GM19438 (cell line): ENCODE results near the gene NDUFA13.
"Not testable (repeated sequence)": the region's sequence is repeated elsewhere in the genome, so short reads cannot be mapped to it uniquely, and the experiment has no call there.

Source experiments
- ATAC-seq: cut with Tn5 transposase; IDR thresholded peaks from one replicate; pipeline ENCODE4 v1.9.1; 2021; ENCODE audit warnings: low read depth; ENCODE audit not compliant: unreplicated experiment

Gene NDUFA13

DNA sequence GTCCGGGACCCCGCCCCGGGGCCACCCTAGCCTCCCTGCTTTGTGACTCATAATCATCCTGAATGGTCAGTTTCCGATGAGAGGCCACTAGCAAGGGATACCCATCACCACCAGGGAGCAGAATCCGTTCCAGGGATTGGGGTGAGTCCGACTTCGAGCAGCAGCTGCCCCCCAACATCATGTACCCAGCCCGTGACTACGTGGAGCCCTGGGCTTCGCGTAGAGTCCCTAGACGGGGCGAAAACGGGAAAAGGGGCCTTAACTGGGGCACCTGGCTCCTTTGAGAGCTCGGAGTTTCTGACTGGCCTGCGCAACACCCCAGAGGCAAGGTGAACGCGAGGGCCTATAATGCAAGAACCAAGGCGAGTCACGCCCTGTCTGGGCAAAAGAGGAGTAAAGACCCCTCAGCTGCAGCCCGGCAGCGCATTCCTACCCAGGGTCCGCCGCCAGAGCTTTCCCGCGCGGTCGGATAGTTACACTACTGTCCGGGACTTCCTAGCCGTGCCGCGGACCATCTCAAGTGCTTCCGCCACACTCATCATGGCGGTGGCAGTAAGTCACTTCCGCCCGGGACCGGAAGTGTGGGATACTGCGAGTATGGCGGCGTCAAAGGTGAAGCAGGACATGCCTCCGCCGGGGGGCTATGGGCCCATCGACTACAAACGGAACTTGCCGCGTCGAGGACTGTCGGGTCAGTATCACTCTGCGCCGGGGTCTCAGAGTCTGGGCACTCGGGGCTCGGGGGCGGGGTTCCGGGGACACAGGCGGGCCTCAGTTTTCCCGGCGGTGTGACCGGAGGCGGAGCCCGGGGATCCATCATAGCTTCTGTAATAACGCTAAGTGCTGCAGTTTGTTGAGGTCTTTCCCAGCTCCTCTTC is at the start of gene NDUFA13:
NDUFA13 (plus strand) TSS at position 584 of the 878 bp plus-strand sequence; CDS start at position 598, 14 bp downstream.
- ATAC-seq: peak; percentile 78

DNA sequence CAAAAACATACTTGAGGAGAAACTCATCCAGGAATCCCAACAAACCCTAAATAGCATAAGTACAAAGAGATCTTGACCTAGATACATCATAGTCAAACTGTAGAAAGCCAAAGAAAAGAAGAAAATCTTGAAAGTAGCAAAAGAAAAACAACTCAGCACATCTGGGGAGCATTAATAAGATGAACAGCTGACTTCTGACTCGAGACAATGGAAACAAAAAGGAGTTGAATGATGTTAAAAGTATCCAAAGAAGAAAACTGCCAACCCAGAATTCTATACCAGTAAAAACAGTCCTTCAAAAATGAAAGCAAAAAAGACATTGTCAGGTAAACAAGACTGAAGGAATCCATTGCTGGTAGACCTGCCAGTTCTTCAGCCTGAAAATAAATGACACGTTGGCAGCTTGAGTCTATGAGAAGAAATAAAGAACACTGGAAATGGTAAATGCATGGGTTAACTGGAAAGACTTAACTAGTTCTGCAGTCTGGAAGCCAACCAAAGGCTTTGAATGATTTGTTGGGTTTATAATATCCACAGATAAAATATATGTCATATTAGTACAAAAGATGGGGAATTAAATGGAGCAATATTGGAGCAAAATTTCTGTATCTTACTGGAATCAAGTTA is 47.5 kb upstream of the NDUFA13 start:
- ATAC-seq: no peak

DNA sequence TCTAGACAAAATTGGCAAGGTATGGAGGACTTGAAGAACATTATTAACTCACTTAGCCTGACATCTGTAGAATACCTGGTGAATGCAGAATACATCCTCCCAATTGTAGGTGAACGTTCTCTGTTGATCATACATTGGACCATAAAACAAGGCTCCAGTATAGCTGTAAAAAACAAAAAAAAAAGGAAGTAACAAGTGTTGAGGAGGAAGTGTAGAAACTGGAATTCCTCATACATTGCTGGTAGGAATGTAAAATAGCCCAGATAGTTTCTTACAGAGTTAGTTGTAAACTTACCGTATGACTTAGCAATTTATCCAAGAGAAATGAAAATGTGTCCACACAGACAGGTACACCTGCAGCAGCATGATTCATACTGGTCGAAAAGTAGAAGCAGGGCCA is 45.4 kb upstream of the NDUFA13 start:
- no peak for ATAC-seq

DNA sequence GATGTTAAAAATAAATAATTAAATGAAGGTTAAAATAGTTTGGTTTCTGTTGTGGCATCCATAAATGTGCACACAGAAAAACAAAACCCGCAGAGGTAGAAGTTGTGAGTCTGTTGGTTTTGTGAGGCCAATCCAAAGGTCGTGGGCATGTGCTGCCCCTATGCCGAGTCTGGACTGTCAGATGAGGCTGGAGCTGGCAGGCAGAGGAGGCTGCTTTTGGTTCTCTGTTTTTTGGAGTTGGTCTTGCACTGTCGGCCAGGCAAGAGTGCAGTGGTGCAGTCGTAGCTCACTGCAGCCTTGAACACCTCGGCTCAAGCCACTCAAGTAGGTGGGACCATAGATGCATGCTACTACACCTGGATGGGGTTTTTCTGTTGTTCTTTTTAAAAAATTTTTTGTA is 44.3 kb upstream of the NDUFA13 start:
- ATAC-seq: no peak

DNA sequence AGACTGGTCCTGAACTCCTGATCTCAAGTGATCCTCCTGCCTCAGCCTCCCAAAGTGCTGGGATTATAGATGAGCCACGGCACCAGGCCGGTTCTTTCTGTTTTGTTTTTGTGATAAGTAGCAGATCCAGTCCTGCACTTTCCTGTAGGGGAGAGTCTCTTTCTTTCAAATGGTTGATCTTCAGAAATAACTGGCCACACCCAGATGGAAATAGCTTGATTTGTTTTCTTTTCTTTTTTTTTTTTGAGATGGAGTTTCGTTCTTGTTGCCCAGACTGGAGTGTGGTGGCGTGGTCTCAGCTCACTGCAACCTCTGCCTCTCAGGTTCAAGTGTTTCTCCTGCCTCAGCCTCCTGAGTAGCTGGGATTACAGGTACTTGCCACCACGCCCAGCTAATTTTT is 43.9 kb upstream of the NDUFA13 start:
- not testable (repeated sequence) for ATAC-seq

DNA sequence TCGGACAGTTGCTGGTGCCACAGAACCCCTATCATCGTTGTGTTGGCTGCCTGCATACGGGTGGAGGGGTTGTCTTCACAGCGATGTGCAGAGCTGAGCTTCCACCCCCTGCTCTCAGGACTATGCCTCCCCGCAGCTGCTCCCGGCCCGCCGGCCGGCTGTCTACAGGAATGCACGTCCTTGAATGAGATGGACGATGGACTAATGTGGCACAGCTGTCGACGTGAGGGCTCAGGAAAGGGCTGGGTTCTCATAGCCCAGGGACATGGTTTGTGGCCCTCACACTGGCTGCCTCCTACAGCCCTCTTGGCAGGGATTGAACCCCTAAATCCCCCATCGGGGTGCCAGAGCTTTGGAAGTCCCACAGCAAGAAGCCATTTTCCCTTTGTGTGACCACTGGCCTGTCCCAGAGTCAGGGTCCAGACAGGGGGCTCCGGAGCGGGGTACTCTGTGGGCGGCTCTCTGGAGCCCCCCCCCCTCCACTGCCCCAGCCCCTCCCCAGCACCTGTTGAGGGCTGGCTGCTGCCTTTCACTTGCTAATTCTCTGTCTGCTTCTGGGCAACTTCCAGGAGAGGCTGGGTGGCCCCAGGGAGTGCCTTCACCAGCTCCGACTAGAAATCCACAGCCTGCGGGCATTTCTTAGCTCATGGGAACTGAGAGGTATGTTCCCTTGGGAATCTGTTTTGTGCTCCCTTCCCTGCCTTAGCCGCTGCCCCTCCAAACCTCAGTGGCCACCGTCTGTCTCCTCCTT is 40.8 kb upstream of the NDUFA13 start:
- ATAC-seq: no peak

DNA sequence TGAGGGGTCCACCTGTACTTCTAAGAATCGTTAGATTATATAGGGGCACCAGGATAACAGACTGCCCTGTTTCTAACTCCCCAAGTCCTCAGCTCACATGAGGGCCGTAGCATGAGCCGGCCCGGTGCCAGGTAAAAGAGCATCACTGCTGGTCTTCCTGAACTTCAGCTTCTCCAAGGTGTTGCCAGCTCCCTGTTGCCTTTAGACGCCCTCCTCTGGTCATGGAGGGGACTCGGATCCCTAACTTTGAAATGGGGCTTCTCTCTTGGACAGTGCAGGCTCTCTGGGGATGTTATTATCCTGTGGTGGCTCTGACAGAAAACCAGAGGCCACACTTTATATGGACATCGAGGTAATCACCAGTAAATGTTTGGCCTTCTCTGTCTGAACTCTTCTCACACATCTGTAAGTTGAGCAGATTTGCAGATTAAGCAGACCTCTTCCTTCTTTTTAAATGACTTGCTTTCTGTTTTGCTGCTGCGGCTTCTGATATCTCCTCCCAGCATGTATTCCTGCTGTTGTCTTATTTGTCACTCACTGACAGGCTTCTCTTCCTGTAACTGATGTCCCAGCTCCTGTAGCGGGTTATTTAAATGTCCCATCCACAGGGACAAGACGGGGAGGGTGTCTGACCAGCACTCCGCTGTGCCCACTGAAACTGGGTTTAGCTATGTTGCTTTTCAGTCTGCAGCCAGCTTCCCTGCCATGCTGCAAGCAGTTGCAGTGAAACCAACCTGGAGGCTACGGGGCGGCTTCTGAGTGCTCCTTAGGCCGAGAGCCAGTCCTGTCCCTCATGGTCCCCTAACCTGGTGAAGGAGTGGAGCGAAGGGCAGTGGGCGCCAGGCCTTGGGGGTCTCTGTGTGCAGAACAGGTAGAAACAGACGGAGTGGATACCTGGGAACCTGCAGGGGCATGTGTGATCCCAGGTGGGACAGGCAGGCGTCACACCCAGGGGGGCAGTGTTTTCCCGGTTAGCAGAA is 39.9 kb upstream of the NDUFA13 start:
- ATAC-seq: no peak

DNA sequence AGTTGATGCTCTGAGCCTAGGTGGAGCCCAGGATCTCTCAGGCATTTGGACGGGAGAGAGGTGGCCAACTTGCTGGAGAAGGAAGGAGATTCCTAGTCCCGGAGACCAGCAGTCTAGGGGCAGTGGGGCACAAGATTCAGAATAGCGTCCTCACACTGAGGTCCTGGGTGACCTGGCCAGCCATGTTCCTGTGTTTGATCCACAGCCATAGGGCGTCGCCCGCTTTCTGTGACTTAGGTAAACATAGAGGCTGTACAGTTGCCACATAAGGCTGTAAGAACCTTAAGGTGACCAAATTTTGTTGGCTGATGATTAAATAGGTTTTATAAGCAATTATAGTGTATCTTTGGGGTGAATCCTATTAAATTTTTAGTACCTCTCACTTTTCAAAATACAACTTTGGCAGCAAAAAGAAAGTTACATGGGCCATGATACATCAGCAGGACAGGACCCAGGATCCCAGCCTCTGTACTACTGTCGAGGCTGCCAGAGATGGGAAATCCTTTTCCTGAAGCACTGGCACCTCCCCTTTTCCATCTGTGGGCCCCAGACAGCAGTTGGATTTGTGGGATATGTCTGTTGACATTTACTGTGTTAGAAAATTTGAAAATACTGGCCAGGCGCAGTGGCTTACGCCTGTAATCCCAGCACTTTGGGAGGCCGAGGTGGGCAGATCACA is 38.2 kb upstream of the NDUFA13 start:
- ATAC-seq: no peak

DNA sequence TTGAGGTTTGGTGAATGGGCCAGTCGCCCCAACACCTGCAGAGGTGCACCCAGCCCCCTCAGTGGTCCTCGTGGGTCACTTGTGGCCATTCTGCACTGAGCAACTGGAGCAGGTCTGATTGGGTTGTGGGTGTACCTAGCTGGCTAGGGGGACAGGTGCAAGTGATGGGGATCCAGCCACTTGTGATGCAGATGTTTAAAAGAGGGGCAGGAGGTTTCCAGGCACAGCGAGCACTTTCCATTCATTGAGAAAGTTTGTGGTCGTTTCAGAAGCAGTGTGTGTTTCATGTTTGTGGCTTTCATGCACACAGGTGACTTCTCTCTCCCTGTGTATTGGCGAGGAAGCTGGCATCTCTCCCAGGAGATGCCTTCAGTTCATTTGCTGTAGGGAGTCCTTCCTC is 35.3 kb upstream of the NDUFA13 start:
- ATAC-seq: no peak

DNA sequence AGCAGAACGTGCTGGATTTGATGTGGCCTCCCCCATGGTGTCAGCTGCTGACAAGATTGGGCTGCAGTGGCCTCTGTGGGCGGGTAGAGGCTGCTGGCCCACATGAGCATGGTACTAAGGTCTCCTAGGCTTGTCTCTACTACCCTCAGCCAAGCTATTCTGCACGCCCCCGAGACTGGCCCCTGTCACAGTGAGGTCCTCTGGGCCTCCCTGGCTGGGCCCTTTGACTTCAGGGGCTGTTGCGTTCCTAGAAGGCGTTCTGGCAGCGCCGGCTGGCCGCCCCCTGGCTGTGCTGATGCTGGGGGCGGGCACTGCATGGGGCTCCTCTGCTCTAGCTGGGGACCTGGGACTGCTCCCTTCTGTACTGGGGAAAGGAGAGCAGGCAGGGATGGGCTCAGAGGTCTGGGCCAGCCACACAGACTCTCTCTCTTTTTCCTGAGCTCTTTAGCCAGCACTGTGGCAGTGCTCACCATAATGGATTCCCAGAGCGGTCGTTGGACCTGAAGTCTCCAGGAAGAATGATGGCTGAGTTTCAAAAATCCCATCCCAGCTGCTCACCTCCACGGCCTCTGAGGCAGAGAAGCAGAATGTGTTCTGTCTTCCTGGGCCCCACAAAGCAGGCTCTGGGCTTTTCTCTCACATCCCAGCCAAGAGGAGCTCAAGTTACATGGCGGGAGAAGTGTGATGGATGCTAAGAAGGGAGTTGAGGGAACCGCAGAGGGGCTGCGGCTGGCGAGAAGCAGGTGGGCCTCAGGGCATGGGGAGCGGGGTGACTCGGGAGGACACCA is 33.0 kb upstream of the NDUFA13 start:
- ATAC-seq: no peak

DNA sequence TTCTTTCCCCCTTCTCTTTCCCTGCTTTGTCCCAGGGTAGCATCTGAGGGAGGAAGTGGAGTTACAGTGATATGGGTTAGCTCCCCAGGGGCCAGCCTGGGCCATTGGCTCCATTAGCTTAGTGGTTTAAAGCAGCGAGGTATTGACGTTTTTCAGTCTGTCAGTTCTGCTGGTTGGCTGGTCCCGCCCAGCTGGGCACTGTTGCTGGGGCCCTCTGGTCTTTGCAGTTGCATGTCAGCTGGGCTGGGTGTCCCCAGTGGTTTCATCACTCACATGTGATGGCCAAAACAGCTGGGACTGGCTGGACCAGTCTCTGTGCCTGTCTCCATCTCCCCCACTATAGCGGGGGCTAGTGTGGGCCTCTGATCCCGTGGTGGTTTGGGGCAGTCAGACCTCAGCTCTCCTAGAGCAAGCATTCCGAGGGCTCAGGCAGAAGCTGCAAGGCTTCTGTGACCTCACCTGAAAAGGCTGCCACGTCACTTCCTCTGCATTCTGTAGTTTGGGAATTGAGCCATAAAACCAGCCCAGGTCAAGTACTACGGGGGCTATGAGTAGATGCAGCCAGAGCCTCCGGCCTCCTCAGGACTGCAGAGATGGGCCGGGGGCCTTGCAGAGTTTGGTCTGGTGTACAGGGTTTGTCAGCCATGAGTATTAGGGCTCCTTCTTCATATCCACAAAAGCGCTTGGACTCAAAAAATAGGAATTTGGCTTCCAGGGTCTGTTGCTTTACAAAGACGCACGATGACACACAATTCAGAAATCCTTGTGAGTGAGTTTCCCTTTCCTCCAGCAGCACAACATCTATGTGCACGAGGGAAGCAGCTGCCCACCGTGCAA is 30.6 kb upstream of the NDUFA13 start:
- no peak for ATAC-seq

DNA sequence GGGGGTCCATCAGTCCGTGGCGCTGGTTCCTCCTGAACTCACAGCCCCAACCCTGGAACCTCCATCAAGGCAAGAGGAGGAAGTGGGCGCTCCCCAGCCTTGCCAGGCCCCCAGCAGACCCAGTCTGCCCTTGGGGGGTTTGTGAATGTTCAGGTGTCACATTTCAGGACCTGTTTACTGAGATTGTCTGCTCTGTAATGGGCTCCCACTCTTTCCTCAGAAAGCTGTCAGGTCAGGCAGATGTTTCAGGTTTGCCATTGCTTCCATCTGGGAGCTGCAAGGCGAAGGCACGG is 30.1 kb upstream of the NDUFA13 start:
- ATAC-seq: no peak

DNA sequence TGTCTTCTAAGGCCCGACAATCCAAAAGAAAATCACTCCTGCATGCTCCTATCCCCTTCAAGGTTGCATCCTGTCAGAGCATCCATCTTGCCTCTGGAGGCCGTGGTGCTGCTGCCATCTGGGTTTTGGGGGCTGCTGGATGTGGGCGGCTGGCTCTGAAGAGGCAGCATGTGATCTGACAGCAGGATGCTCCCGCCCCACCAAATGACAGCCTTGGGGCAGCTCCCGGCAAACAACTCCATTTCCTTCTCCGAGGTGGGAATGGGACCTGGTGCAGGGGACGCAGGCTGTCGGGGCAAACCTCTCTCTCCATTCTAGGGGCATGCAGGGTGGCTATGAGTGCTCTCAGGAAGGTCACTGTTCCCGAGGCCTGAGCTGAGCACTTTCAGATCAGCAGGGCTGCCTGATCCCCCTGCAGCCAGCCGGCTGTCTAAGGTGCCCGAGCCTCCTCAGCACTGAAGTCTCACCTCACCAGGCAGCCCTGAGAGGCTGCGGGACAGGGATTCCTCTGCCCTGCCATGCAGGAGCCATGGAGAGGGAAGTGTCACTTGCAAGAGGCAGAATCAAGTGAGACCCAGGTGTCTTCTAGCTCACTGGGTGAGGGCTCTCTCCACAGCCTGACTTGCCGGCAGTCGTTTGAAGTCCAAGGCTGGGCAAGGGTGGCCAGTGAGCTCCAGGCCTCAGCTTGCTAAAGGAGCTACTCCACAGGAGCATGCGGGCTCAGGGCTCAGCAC is 29.5 kb upstream of the NDUFA13 start:
- no peak for ATAC-seq

DNA sequence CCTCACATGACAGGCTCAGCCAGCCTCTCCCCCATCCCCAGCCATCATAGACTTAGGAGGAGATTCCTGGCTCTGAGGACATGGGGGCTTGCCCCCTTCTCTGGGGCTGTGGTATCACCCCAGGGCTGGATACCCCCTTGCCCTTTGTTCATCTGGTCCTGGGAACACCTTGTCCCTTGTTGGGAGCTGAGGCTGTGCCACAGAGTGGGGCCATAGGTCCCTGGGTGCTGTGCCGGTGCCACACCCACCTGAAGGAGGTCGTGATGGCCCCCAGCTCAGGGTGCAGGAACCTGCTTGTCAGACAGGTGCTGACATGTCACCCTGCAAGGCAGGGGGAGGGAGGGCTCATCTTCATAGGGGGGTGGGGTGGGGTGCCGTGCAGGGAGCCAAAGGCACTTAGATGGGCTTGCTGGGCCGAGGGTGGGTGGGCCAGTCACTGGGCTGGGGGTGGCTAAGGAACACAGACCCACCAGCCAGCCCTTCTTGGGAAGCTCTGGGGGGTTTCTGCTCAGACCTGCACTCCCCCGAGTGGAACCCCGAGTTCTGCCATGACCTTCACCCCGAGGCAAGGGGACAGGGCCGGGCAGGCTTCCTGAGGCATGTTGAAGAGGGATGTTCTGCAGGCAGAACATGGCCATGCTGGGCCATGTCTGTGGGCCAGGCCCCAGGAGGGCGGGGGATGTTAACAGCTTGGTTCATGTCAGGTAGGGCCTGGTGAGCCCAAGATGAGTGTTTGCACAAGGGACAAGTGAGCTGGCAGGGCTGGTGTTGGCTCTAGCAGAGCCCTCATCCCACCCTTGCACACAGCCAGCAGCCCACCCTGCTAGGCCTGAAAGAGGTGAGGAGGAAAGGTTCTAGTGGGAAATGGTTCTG is 28.7 kb upstream of the NDUFA13 start:
- no peak for ATAC-seq

DNA sequence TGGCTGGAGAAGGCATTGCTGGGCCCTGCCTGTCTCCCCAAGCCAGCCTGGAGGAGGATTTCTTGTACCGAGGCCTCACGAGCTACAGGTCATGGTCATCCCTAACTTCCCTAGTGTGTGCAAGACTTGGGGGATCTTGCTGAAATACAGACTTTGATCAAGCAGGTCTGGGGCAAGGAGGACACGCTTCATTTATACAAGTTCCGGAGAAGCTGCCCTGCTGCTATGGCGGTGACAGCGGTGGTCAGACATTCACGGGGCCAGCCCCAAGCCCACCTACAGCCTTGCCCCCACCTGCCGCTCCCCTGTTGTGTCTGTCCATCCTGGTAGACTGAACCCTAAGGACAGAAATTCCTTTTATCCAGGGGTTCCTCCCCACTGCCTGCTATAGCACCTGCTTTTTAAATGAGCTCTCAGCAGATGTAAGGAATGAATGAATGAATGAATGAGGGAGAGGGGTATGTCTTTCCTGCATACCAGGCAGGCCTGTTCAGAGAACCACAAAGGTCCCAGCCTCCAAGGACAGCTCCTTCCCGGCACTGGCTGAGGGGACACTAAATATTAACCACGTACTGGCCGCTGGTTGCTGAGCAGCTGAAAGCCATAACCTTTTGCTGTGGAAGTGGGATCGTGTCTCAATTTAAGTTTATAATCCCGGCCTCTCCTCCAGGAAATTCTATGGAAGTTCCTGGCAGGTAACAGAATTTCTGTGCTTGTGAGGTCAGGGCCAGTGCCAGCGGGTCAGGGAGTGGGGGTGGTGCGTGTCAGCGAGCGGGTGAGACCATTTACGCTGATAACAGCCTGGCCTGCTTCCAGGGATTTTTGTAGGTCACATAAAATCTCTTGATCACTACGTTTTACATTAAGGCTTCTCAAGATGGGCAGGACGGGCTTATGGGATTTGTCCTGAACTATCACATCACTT is 27.8 kb upstream of the NDUFA13 start:
- no peak for ATAC-seq
